ENCODE results near the gene ADAMTSL1. TPM values are rescaled to one million over a fixed set of nuclear protein-coding genes. Genes with fewer than 3 reads are reported as not detected.

ADAMTSL1 gene
- total and polyA plus RNA-seq, 2 of the 8 experiments (the other 6 are each of a cell fraction or from before 2014, with no cell fraction given), result 0.84 to 1.1 TPM

DNA sequence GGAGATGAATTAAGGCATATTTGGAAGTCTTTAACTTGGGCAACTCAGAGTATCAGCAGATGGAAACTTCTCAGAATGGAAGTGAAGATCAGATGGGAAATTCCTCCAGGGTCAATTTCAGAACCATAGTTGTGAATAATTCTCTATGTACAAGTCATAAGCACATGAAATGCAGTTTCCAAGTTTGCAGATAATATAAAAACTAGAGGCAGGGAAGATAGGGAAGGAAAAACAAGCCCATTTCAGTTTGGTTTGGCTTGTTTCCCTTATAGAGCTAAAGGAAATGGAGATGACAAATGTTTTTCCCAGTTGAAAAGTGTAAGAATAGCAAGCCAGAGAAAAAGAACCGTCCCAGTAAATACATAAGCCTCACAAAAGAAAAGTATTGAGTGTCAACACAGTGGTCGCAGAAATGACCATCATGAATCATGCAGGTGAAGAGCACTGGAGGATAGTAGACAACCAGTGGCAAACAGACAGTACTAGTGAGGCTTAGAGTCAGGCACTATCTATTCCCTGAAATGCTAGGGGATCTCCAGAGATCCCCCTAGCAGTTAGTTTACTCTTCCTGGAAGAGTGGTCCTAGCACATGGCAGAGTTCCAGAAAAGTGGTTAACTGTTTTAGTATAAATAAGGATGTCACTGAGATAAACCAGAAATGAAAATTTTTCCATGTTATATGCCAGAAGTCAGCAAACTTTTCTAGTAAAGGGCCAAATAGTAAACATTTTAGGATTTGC is 313.1 kb downstream of the ADAMTSL1 start (continued):
- no peak for TF ChIP-seq SAP30 (IDR thresholded peaks at IDR 0.05; ENCODE audit: insufficient read depth, insufficient replicate concordance, low read length)
- TF ChIP-seq RBBP5 (IDR thresholded peaks at IDR 0.05; ENCODE audit: borderline replicate concordance, low read depth, low read length), result no peak
- TF ChIP-seq CHD1 (IDR thresholded peaks at IDR 0.05; ENCODE audit: low read depth, low read length), result no peak
- no peak for TF ChIP-seq SRF (IDR thresholded peaks at IDR 0.05; ENCODE audit: low read depth, low read length)

Data from H1 (cell line).